ENCODE results near the gene MYO7B. TPM values are rescaled to one million over a fixed set of nuclear protein-coding genes. Genes with fewer than 3 reads are reported as not detected.

Gene MYO7B
- total and polyA plus RNA-seq, 9 of the 15 experiments (the other 6 are each of a cell fraction or from before 2014, with no cell fraction given), result 0.08 TPM; not detected in 8

- Histone ChIP-seq H3K9me1 (ENCODE audit: control insufficient read depth, insufficient read depth, low read length) (no peaks in the 10 kb centered on the region), H4K20me1 (replicated peaks; ENCODE audit: control insufficient read depth, insufficient read depth, low read length) (0 out of 2 replicates have a peak, but pooled peaks cover 5% of the 10 kb centered on the region), H3K9me3 (replicated peaks; ENCODE audit: control insufficient read depth, insufficient read depth, low read depth, low read length) (no peaks in the 10 kb centered on the region), H3K4me2 (ENCODE audit: insufficient read depth, low read length) (no peak overlapping the region), H3K79me2 (ENCODE audit: control insufficient read depth, insufficient read depth, low read length) (no peaks in the 10 kb centered on the region), H3K36me3 (ENCODE audit: control insufficient read depth, insufficient read depth, low read length) (no peaks in the 10 kb centered on the region), H3K27ac (ENCODE audit: extremely low read depth, low read depth, low read length) (no peak overlapping the region), H3K27me3 (ENCODE audit: control insufficient read depth in 2 of 2, insufficient read depth in 2 of 2, low read length in 2 of 2) (peaks cover 51 to 85% of the 10 kb centered on the region in 2 experiments), H2AFZ (ENCODE audit: low read depth, low read length) (no peak overlapping the region), H3K9ac (ENCODE audit: insufficient read depth in 1 of 2, low read depth in 2 of 2, low read length in 2 of 2) (no peak overlapping the region), H3K4me1 (replicated peaks in 1 of 2; ENCODE audit: control insufficient read depth in 2 of 2, insufficient read depth in 2 of 2, low read length in 2 of 2) (peaks cover 0 to 43% of the 10 kb centered on the region in 2 experiments; a peak in 2 of 5 replicates), H3K4me3 (no peak overlapping the region)
- CTCF ChIA-PET (ENCODE audit: low intra/inter-chr PET ratio), result no interaction called here
- in situ Hi-C loops (cut with MboI) (no loop called here), intact Hi-C loops (cut with micrococcal nuclease) (loop anchor here (5.0 kb wide), 1 partner anchor 451 kb away; no protein-coding TSS in a partner anchor)
- POLR2A ChIA-PET, result no interaction called here
- no peak for DNase-seq (ENCODE audit: extremely low read depth in 1 of 4, low spot score in 3 of 4)
- no TSS peak for BruUV-seq (replicated peaks)
- 36% methylated on average over 6 of the region's 6 CpGs for WGBS (ENCODE audit: insufficient coverage, low coverage, missing lambda C conversion rate)
- FAIRE-seq, result no peak
- ATAC-seq, result no peak
- no peak for TF ChIP-seq SNRNP70 (optimal IDR thresholded peaks at IDR 0.05; ENCODE audit: low read depth, low read length)
- no peak for TF ChIP-seq MTA3 (IDR thresholded peaks at IDR 0.05; ENCODE audit: borderline replicate concordance)
- TF ChIP-seq ZBTB9 (CRISPR knock-in tag; IDR thresholded peaks at IDR 0.05), result no peak
- no peak for TF ChIP-seq ZBTB33 (CRISPR knock-in tag; IDR thresholded peaks at IDR 0.05)
- no peak for TF ChIP-seq GMEB1 (CRISPR knock-in tag; IDR thresholded peaks at IDR 0.05)
- no peak for TF ChIP-seq NUFIP1 (IDR thresholded peaks at IDR 0.05; ENCODE audit: partially characterized antibody)
- TF ChIP-seq ZBTB1 (CRISPR knock-in tag; IDR thresholded peaks at IDR 0.05; ENCODE audit: borderline replicate concordance, low read depth), result no peak
- no peak for TF ChIP-seq RB1 (IDR thresholded peaks at IDR 0.05; ENCODE audit: low read depth)
Measured at GRCh38 chr2:127648321-127648720, 112.8 kb downstream of the MYO7B start.

Data from K562 (cell line).